Astrocyte of the cerebellum (primary cell): ENCODE measurements around the gene RPH3AL.

Experiments used
- DNase-seq: peaks from one replicate; pipeline ENCODE4 v3.0.0-alpha.2; 2011; ENCODE audit warnings: low read depth
- H3K4me3 ChIP-seq: 2 replicates; pipeline ENCODE4 v1.5.1; 2011; ENCODE audit warnings: mild to moderate bottlenecking, low read depth, low read length, moderate library complexity
- in situ Hi-C: cut with HindIII; loops from 2 replicates; pipeline ENCODE4 v1.10.0; 2017; ENCODE audit warnings: low sequenced_read_pairs
- TF ChIP-seq, protein P1 (sequence below): IDR thresholded peaks from 2 replicates; pipeline ENCODE4 v1.5.1; 2012; ENCODE audit warnings: low read length, low read depth, moderate library complexity, mild to moderate bottlenecking; ENCODE audit errors: missing control alignments

The RPH3AL gene

DNA sequence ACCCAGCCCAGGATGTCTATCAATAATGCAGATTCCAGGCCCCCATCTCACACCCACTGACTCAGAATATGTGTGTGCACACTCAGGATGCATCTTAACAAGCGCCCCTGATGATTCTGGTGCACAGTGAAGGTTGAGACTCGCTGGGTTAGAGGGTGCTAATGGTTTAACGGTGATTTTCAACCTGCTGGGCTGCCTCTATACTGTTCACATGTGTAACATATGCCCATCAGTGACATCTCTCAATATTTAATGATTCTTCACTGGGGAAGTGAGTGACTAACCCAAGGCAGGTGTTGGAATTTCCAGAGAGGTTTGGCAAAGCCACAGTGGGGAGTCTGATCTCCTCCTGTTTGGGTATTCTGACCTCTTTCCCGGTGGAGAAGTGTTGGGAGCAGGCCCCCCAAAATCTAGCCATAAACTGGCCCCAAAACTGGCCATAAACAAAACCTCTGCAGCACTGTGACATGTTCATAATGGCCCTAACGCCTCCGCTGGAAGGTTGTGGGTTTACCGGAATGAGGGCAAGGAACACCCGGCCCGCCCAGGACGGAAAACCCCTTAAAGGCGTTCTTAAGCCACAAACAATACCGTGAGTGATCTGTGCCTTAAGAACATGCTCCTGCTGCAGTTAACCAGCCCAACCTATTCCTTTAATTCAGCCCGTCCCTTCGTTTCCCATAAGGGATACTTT, 167.0 kb downstream of the RPH3AL start:
- TF ChIP-seq, protein P1, sequence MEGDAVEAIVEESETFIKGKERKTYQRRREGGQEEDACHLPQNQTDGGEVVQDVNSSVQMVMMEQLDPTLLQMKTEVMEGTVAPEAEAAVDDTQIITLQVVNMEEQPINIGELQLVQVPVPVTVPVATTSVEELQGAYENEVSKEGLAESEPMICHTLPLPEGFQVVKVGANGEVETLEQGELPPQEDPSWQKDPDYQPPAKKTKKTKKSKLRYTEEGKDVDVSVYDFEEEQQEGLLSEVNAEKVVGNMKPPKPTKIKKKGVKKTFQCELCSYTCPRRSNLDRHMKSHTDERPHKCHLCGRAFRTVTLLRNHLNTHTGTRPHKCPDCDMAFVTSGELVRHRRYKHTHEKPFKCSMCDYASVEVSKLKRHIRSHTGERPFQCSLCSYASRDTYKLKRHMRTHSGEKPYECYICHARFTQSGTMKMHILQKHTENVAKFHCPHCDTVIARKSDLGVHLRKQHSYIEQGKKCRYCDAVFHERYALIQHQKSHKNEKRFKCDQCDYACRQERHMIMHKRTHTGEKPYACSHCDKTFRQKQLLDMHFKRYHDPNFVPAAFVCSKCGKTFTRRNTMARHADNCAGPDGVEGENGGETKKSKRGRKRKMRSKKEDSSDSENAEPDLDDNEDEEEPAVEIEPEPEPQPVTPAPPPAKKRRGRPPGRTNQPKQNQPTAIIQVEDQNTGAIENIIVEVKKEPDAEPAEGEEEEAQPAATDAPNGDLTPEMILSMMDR, result no peak
- H3K4me3 ChIP-seq, result no peak overlapping the region
- DNase-seq, result no peak
- in situ Hi-C loops, result no loop called here

DNA sequence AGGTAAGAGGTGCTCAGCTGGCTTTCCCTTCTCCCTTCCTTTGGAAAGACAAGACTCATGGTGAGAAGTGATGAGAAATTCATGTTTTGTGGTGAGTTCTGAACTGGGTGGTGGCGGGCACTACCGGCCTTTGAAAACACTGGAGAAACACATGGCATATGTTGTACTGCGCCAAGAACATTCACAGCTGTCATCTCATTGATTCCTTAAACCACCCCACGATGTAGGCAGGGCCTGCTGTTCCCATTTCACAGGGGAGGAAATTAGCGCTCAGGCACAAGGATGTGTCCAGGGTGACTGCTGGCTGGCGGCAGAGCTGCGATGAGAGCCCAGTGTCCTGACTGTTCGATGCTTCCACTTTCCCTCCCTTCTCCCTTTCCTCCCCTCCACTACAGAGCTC, 169.6 kb downstream of the RPH3AL start:
- no peak for DNase-seq
- in situ Hi-C loops, result no loop called here
- TF ChIP-seq, protein P1, result no peak
- H3K4me3 ChIP-seq, result no peak overlapping the region

DNA sequence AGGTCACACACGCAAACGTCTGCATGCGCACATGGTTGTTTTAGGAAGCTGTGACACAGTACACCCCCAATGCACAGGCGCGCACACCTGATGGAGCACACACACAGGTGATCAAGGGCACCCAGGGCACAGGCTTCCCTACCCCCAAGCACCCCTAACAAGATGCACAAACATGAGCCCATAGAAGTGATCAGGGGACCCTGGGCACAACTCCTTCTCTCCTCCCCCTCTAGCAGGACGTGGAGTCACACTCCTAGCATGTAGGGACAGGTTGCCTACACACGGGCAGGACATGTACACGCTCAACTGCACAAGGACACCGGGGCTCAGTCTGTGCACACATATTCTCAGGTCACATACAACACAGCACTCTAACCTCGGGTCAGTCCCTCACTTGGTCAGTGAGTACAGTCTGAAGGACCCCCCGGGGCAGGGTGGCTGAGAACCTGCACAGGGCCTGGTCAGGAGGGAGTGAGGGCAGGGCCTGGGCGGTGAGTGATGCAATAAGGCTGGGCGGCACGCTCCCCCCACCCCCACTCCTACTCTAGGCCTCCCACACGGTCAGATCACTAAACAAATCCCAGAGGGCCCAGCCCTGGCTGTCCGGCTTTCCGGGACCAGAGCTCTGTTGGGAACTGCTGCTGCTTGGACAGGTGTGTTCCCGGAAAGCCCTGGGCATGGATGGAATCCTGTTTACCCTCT, 170.4 kb downstream of the RPH3AL start:
- TF ChIP-seq, protein P1, result no peak
- in situ Hi-C loops, result no loop called here
- DNase-seq, result no peak
- H3K4me3 ChIP-seq, result no peak overlapping the region

DNA sequence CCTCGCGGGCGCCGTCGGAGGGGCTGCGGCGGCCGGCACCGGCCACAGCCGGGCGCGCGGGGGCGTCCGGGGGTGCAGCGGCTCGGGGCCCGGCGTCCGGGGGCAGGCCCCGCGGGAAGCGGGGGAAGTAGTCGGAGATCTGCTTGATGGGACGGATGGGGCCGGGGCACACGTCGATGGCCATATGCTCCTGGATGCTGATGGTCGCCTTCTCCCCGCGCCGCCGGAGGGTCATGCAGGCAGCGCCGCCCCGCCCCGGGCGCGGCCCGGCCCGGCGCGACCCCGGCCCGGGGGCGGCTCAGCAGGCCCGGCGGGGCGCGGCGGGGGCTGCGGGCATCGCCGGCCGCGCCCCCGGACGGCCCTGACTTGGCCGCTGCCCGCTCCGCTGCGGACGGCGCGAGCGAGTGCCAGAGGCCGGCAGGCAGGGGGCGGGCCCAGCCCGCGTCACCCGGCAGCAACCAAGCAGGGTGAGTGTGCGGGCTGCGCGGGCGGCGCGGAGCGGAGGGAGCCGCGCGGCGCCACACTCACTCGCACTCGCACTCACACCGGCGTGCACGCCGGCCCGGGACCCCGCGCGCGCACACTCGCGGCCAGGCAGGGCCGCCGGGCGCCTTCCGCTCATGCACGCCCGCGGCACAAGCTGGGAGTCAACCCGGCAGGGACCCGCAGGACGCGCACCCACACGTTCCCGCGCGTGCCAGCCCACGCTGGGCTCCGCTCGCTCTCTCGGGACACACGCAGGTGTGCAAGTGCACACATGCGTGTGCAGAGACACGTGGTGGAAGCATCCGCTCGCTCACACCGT, 171.2 kb downstream of the RPH3AL start, which contains the start of gene DOC2B:
TSS of gene DOC2B (minus strand) at position 406 of the 805 bp plus-strand sequence. CDS start at position 235, 171 bp downstream.
- DNase-seq, result no peak
- in situ Hi-C loops, result no loop called here
- TF ChIP-seq, protein P1, result no peak
- H3K4me3 ChIP-seq, result no peak within 1 kb of the TSS

DNA sequence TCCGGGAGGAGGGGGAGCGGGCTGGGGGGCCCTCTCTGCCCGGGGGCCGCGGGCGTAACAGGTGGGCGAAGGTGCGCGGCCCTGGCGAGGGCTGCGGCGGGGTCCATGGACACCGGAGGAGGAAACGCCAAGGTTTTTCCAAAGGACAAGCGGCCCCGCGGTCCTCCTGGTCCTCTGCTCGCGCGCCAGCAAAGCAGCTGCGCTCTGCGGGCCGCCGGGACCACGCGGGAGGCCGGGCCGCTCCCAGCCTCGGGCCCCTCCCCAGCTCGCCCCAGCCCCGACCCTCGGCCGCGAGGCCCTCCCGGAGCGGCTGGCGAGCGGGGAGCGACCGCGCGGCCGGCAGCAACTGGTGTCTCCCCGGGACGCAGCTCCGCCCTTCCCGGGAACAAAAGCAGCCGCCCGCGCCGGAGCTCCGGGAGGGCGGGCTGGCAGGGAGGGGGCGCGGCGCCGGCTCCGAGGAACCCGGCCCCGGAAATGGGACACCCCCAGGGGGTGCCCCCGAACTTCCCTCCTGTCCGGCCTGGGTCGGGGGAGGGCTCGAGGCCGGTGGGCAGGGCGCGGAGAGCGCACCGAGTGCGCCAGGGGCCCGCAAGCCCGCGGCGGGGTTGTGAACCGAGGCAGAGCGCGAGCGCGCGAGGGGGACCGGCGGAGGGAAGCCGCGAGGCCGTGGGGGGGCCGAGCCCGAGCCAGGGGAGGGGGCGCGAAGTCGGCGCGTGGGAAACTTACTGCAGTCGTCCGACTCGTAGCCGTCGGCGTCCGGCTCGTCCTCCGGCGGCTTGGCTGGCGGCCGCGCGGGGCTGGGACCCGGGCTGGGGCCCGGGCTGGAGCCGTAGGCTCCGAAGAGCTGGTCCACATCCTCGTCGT, 172.0 kb downstream of the RPH3AL start:
- TF ChIP-seq, protein P1, result no peak
- no peak for DNase-seq
- in situ Hi-C loops, result no loop called here
- H3K4me3 ChIP-seq, result no peak overlapping the region
